Stomach (tissue), 9 donors: ENCODE results near the gene IPO7. TPM values are rescaled to one million over a fixed set of nuclear protein-coding genes. Genes with fewer than 3 reads are reported as not detected.
"Not testable (repeated sequence)": the region's sequence is repeated elsewhere in the genome, so short reads cannot be mapped to it uniquely, and the experiment has no call there.

ENCODE experiments used
- DNase-seq, 2 donors: peaks; one replicate each; pipeline versions ENCODE4 v3.0.0 to v3.0.0-alpha.2; 2013 to 2019
- H3K27ac ChIP-seq, 5 donors: fragments of 200-600 bp in 4 of 5; sonication (generic) in 4 of 5; one replicate each; pipeline ENCODE4 v1.5.1; 2013 to 2019; ENCODE audit warnings: mild to moderate bottlenecking in 1 of 5, moderate library complexity in 1 of 5
- H3K27me3 ChIP-seq, 3 donors: fragments of 200-600 bp; sonication (generic); one replicate each; pipeline ENCODE4 v1.5.1; 2017 to 2019; ENCODE audit warnings: mixed run types in 1 of 3
- H3K36me3 ChIP-seq, 4 donors: fragments of 200-600 bp; sonication (generic); 1 replicate in 3 of 4; 2 replicates in 1 of 4; pipeline ENCODE4 v1.5.1; 2016 to 2019
- H3K4me1 ChIP-seq, 4 donors: fragments of 200-600 bp; sonication (generic); one replicate each; pipeline ENCODE4 v1.5.1; 2016 to 2019
- H3K4me3 ChIP-seq, 4 donors: fragments of 200-600 bp; sonication (generic) in 3 of 4; one replicate each; pipeline ENCODE4 v1.5.1; 2016 to 2019; ENCODE audit warnings: mild to moderate bottlenecking in 1 of 4
- H3K9me3 ChIP-seq, 4 donors: fragments of 200-600 bp; sonication (generic); one replicate each; pipeline ENCODE4 v1.5.1; 2016 to 2019
- CTCF ChIP-seq, 7 experiments: fragments of 450-650 bp in 4 of 7; fragments of 200-600 bp in 3 of 7; sonication (generic) in 3 of 7; IDR thresholded peaks; one replicate each; pipeline ENCODE4 v1.5.1; 2016 to 2019; ENCODE audit warnings: antibody characterized with exemption in 7 of 7, control low read depth in 2 of 7, mild to moderate bottlenecking in 1 of 7
- EP300 ChIP-seq: sonication (generic); formaldehyde crosslinking; IDR thresholded peaks from one replicate; pipeline ENCODE4 v1.6.1; 2017; ENCODE audit warnings: antibody characterized with exemption
- POLR2A ChIP-seq, 4 donors: fragments of 450-650 bp; IDR thresholded peaks; one replicate each; pipeline ENCODE4 v1.6.1; 2016; ENCODE audit warnings: antibody characterized with exemption in 4 of 4, control low read depth in 2 of 4, mild to moderate bottlenecking in 1 of 4, moderate library complexity in 1 of 4
- POLR2AphosphoS5 ChIP-seq, 3 donors: sonication (generic); formaldehyde crosslinking; IDR thresholded peaks; one replicate each; pipeline ENCODE4 v1.6.1; 2016; ENCODE audit warnings: antibody characterized with exemption in 3 of 3
- WGBS, 5 donors: extraction: QIAGEN DNeasy Blood & Tissue Kit in 3 of 5; methylation state at CpG; one replicate each; pipeline versions ENCODE4 v1.1.5 to v1.1.7; 2013 to 2018; 5-methylcytosine and 5-hydroxymethylcytosine counted together
- intact Hi-C: fragments of 100-400 bp; cut with DNase I; formaldehyde crosslinking; loops from one replicate; pipeline ENCODE4 v1.15.1; 2023; ENCODE audit warnings: low total_unique reads
- polyA plus RNA-seq, 3 donors: library from polyadenylated mRNA; stranded (reverse); fragments of 200-250 nt; gene quantifications; one replicate each; pipeline ENCODE4 v1.2.3, GENCODE V29; 2013
- total RNA-seq, 5 donors: library from RNA; depleted of rRNA; stranded (reverse); fragments of >200 nt; gene quantifications; one replicate each; pipeline versions ENCODE4 v1.1.0 to v1.2.3, GENCODE V29; 2014 to 2016
- donor health status: healthy with polysubstance abuse.
- donor health status: Bipolar disorder and iron deficiency.
- donor health status: healthy.

IPO7 gene
- total and polyA plus RNA-seq, 8 donors: 23.0 to 283 (median 88.7) TPM

- peaks cover 54 to 100% (median 100%) of the 10 kb centered on the region in 4 donors for H3K36me3 ChIP-seq
These were observed 44.3 kb downstream of the IPO7 start for GRCh38 chr11:9428706-9429105.

GRCh38 chr11:9438611-9439010, 54.2 kb downstream of the IPO7 start:
- H3K4me1 ChIP-seq: no peaks in the 10 kb centered on the region
- no peak overlapping the region for H3K4me3 ChIP-seq
- H3K36me3 ChIP-seq: peaks cover 83 to 100% (median 100%) of the 10 kb centered on the region in 4 donors
- DNase-seq: no peak
- intact Hi-C loops: no loop called here
- no peak overlapping the region for H3K27ac ChIP-seq
- TF ChIP-seq POLR2AphosphoS5 (IDR thresholded peaks at IDR 0.05): no peak
- TF ChIP-seq POLR2A (IDR thresholded peaks at IDR 0.05): no peak
- TF ChIP-seq CTCF (IDR thresholded peaks at IDR 0.05): no peak
- TF ChIP-seq EP300: no peak
- 82 to 96% (median 88%) methylated on average over 4 of the region's 4 CpGs for WGBS, 5 donors
- no peaks in the 10 kb centered on the region for H3K27me3 ChIP-seq
- H3K9me3 ChIP-seq: no peaks in the 10 kb centered on the region

More at GRCh38 chr11:9428706-9429105, 44.3 kb downstream of the IPO7 start:
- TF ChIP-seq POLR2AphosphoS5 (IDR thresholded peaks at IDR 0.05) (no peak), CTCF (IDR thresholded peaks at IDR 0.05) (no peak), EP300 (no peak), POLR2A (IDR thresholded peaks at IDR 0.05) (no peak)
- Histone ChIP-seq H3K27me3 (no peaks in the 10 kb centered on the region), H3K27ac (no peak overlapping the region), H3K4me3 (no peak overlapping the region), H3K4me1 (no peaks in the 10 kb centered on the region), H3K9me3 (no peaks in the 10 kb centered on the region)
- intact Hi-C loops: no loop called here
- 33 to 63% (median 54%) methylated on average over 1 of the region's 1 CpG for WGBS, 5 donors
- no peak for DNase-seq

- peaks cover 32 to 66% (median 62%) of the 10 kb centered on the region in 4 donors for H3K36me3 ChIP-seq
- no peak for DNase-seq
- intact Hi-C loops: no loop called here
- TF ChIP-seq POLR2AphosphoS5 (IDR thresholded peaks at IDR 0.05) (no peak), POLR2A (IDR thresholded peaks at IDR 0.05) (no peak), EP300 (no peak), CTCF (IDR thresholded peaks at IDR 0.05) (no peak)
- no peaks in the 10 kb centered on the region for H3K4me1 ChIP-seq
- no peaks in the 10 kb centered on the region for H3K27me3 ChIP-seq
- no peak overlapping the region for H3K27ac ChIP-seq
- H3K9me3 ChIP-seq: peaks cover 0 to 2% (median 0%) of the 10 kb centered on the region in 4 donors
- WGBS, 5 donors: 72 to 81% (median 77%) methylated on average over 4 of the region's 4 CpGs
- no peak overlapping the region for H3K4me3 ChIP-seq
These were observed 61.8 kb downstream of the IPO7 start for GRCh38 chr11:9446230-9446629.

GRCh38 chr11:9448576-9449352, 64.3 kb downstream of the IPO7 start:
- H3K9me3 ChIP-seq: peaks cover 5 to 12% (median 7%) of the 10 kb centered on the region in 4 donors
- peaks cover 7 to 40% (median 36%) of the 10 kb centered on the region in 4 donors for H3K36me3 ChIP-seq
- no peak overlapping the region for H3K27ac ChIP-seq
- intact Hi-C loops: no loop called here
- no peak for DNase-seq
- no peak overlapping the region for H3K4me3 ChIP-seq
- TF ChIP-seq POLR2AphosphoS5 (IDR thresholded peaks at IDR 0.05) (no peak), CTCF (IDR thresholded peaks at IDR 0.05) (no peak), POLR2A (IDR thresholded peaks at IDR 0.05) (no peak), EP300 (no peak)
- H3K27me3 ChIP-seq: no peaks in the 10 kb centered on the region
- 94 to 100% (median 98%) methylated on average over 9 of the region's 9 CpGs for WGBS, 5 donors
- no peaks in the 10 kb centered on the region for H3K4me1 ChIP-seq

DNA sequence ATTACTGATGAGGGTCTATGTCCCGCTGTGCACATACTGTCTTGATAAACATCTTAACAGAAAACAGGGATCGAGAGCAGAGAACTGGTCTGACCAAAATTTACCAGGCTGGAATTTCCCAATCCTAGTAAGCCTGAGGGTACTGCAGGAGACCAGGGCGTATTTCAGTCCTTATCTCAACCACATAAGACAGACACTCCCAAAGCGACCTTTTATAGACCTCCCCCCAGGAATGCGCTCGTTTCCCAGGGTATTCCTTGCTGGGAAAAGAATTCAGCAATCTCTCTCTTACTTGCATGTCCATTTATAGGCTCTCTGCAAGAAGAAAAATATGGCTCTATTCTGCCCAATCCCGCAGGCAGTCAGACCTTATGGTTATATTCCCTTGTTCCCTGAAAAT, 67.6 kb downstream of the IPO7 start:
- intact Hi-C loops: not testable (repeated sequence)
- 79 to 85% (median 83%) methylated on average over 7 of the region's 7 CpGs for WGBS, 5 donors
- H3K36me3 ChIP-seq: peaks cover 0 to 11% (median 7%) of the 10 kb centered on the region in 4 donors

More for the DNA sequence above, 67.6 kb downstream of the IPO7 start:
- not testable (repeated sequence) for DNase-seq, H3K27me3 ChIP-seq, H3K4me1 ChIP-seq, H3K4me3 ChIP-seq, H3K27ac ChIP-seq
- peaks cover 5 to 12% (median 7%) of the 10 kb centered on the region in 4 donors for H3K9me3 ChIP-seq
